ENCODE results near the gene ACOT7. TPM values are rescaled to one million over a fixed set of nuclear protein-coding genes. Genes with fewer than 3 reads are reported as not detected.
A peak's percentile ranks its signal among the peaks of the same experiment; 100 is the strongest.
"Not testable (repeated sequence)": the region's sequence is repeated elsewhere in the genome, so short reads cannot be mapped to it uniquely, and the experiment has no call there.

The ACOT7 gene
- total and polyA plus RNA-seq, 12 donors: 4.0 to 40.4 (median 8.6) TPM

DNA sequence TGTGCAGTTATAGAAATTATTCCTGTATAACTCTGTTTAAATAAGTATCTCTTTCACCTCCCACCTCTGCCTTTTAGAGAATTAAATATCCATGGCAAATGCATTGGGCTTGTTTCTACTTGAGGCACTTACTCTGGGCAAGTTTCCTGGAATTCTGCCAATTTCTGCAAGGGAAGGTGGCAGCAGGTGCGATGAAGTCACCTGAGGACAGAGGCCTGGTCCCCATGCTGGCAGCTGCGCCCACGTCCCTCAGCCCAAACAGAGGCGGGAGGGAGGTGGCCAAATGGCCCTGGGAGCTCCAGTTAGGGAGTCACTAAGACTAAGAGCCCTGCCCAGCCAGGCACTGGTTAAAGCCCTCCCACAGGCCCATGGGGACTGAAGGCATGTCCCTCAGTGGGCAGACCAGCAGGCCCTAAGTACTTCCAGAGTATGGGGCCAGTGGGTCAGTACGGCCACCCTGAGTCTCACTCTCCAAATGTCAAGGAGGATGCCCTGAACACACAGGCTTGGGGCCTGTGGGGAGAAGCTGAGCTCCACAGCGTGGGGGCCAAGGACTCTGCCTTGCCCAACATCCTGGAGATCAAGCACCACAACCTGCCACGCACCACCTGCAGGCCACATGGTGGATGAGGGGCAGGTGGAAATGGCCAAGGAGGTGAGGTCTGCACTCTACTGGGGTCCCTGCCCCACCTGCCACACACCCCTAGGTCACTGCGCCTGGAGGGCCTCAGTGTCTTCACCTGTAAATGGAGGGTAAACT, 19.4 kb downstream of the ACOT7 start:
- Histone ChIP-seq H3K4me1 (no peaks in the 10 kb centered on the region), H3K4me3 (no peak overlapping the region), H3K27ac (no peak overlapping the region), H3K9me3 (no peaks in the 10 kb centered on the region), H3K36me3 (no peaks in the 10 kb centered on the region), H3K27me3 (no peaks in the 10 kb centered on the region)
- ATAC-seq (peak in 2 of 8 donors; percentile 18 to 22), DNase-seq (no peak)
- no peak for TF ChIP-seq CTCF (IDR thresholded peaks at IDR 0.05)
- WGBS, 2 donors: 84 to 85% methylated on average over 8 of the region's 8 CpGs
- intact Hi-C loops (cut with DNase I): no loop called here

DNA sequence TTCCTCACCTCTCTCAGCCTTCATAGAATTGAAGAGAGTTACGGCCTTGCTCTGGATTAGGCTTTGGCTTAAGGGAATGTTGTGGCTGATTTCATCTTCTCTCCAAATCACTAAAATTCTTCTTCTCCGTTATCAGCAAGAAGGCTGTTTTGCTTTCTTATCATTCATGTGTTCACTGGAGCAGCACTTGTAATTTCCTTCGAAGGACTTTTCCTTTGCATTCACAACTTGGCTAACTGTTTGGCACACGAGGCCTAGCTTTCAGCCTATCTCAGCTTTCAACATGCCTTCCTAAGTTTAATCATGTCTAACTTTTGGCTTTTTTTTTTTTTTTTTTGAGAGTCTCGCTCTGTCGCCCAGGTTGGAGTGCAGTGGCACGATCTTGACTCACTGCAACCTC, 21.3 kb downstream of the ACOT7 start:
- H3K27me3 ChIP-seq; H3K4me1 ChIP-seq; H3K9me3 ChIP-seq; H3K4me3 ChIP-seq; intact Hi-C loops (cut with DNase I); H3K36me3 ChIP-seq; DNase-seq; ATAC-seq; H3K27ac ChIP-seq: not testable (repeated sequence)
- 80% methylated on average over 7 of the region's 7 CpGs for WGBS, 2 donors

DNA sequence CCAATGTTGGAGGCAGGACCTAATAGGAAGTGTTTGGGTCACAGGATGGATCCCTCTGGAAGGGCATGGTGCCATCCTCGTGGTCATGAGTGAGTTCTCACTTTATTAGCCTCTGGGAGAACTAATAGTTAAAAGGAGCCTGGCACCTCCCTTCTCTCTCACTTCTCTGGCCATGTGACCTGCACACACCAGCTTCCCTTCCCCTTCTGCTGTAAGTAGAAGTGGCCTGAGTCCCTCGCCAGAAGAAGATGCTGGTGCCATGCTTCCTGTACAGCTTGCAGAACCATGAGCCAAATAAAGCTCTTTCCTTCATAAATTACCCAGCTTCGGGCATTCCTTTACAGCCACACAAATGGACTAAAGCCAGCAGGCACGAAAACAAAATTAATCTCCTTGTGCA, 23.6 kb downstream of the ACOT7 start:
- no peak for DNase-seq
- intact Hi-C loops (cut with DNase I): no loop called here
- Histone ChIP-seq H3K27ac (no peak overlapping the region), H3K36me3 (no peaks in the 10 kb centered on the region), H3K4me3 (no peak overlapping the region), H3K27me3 (no peaks in the 10 kb centered on the region), H3K9me3 (no peaks in the 10 kb centered on the region), H3K4me1 (peaks cover 0 to 7% (median 0%) of the 10 kb centered on the region in 9 donors)
- no peak for ATAC-seq
- no peak for TF ChIP-seq CTCF (IDR thresholded peaks at IDR 0.05)
- 79 to 92% methylated on average over 4 of the region's 4 CpGs for WGBS, 2 donors

DNA sequence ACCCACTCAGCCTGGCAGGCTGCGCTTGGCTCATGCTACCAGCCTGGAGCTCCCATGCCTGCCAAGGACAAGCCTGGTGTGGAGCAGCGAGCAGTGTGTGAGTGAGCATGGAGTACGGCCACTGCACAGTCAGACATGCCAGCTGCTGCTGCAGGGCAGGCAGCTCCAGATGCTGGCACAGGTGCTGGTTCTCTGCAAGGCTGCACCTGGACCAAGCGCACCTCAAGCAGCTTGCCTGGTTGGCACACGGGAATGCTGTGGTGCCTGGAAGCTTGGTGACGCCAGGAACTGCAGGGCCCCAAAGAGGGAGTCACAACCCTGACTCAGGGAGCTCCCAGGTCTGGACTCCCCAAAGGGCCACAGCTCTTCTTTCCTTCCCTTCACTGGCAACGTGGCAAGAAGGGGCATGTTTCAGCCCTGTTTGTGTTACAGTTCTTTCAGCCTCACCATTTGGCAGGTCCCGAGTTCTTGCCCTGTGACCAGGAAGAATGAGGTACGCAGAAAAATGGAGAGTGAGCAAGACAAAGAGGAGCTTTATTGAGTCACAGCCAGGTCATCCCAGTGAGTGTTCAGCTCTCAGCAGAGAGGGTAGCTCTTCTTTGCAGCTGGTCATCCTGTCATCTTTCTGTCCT, 26.1 kb downstream of the ACOT7 start:
- no peaks in the 10 kb centered on the region for H3K9me3 ChIP-seq
- ATAC-seq (peak; percentile 76 to 94 (median 88)), DNase-seq (peak; percentile 42 to 52)
- WGBS, 2 donors: 77 to 80% methylated on average over 9 of the region's 9 CpGs
- H3K27me3 ChIP-seq: no peaks in the 10 kb centered on the region
- no peaks in the 10 kb centered on the region for H3K36me3 ChIP-seq
- no peak overlapping the region for H3K27ac ChIP-seq
- peaks cover 0 to 12% (median 5%) of the 10 kb centered on the region in 9 donors for H3K4me1 ChIP-seq
- intact Hi-C loops (cut with DNase I): no loop called here
- no peak for TF ChIP-seq CTCF (IDR thresholded peaks at IDR 0.05)
- no peak overlapping the region for H3K4me3 ChIP-seq

DNA sequence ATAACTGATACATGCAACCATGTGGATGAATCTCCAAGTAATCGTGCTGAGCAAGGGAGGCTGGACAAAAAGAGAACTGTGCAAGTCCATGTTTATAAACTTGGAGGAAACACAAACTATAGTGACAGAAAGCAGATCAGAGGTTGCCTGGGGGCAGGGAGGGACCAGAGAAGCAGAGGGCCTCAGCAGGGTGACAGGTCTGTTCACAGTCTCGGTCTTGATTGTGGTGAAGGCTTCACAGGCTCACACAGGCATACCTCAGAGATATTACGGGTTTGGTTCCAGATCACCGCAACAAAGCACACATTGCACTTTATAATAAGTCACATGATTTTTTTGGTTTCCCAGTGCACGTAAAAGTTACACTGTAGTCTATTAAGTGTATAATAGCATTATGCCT, 28.5 kb downstream of the ACOT7 start:
- H3K4me3 ChIP-seq: no peak overlapping the region
- 85 to 91% methylated on average over 5 of the region's 5 CpGs for WGBS, 2 donors
- no peak overlapping the region for H3K27ac ChIP-seq
- peaks cover 5 to 16% (median 12%) of the 10 kb centered on the region in 9 donors for H3K4me1 ChIP-seq
- no peak for TF ChIP-seq CTCF (IDR thresholded peaks at IDR 0.05)
- intact Hi-C loops (cut with DNase I): no loop called here
- no peaks in the 10 kb centered on the region for H3K9me3 ChIP-seq
- H3K36me3 ChIP-seq: no peaks in the 10 kb centered on the region
- H3K27me3 ChIP-seq: no peaks in the 10 kb centered on the region
- no peak for ATAC-seq
- no peak for DNase-seq

Measured in heart right ventricle (tissue), 16 donors.